GF-D8 (cell line): Measurements from ENCODE around the gene ALG8.
"Not testable (repeated sequence)": the region's sequence is repeated elsewhere in the genome, so short reads cannot be mapped to it uniquely, and the experiment has no call there.

Experiments used
- DNase-seq: peaks from one replicate; lab custom pipeline; 2025; lab: John Stamatoyannopoulos, UW

ALG8 gene

DNA sequence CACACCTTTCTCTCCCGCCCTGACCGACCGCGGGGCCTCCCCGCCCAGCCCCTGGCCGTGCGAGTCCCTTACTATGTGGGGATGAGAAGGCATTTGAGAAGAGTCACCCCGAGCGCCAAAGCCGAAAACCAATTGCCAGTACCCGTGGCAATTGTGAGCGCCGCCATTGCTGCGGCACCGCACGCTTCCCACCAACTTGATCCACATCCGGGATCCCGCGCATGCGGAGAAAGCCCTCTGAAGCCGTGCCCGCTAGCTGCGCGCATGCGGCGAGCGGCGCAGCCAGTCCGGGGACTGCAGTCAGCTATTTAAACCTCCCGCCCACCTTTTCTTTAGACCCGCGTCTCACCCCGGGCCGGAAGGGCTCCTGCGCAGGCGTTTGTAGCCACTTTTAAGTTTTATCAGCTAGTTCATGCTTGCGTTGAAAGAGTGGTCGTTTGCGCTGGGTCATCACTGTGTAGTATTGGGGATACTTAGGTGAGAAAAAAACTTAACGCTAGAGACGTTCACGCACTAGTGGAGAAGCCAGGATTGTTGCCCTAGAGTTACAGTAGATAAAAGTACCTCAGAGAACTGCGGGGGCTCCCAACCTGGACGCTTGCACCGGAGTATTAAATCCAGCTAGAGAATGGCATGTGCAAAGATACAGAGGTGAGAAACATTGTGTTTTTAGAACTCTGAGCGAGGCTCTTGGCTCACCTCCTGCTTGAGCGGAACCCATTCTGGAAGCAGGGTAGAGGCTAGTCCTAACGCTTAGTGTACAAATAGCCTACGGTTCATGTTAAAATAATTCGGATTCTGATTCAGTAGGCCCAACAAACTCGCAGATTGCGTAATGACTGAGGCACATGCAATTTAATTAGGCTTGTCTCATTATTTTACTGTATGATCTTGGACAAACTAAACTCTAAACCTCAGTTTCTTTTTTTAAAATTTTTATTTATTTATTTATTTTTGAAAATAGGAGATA is at the start of gene ALG8:
ALG8 (minus strand) TSS at position 205 of the 970 bp plus-strand sequence; CDS start at position 167, 38 bp downstream.
- DNase-seq, result peak; percentile 91

DNA sequence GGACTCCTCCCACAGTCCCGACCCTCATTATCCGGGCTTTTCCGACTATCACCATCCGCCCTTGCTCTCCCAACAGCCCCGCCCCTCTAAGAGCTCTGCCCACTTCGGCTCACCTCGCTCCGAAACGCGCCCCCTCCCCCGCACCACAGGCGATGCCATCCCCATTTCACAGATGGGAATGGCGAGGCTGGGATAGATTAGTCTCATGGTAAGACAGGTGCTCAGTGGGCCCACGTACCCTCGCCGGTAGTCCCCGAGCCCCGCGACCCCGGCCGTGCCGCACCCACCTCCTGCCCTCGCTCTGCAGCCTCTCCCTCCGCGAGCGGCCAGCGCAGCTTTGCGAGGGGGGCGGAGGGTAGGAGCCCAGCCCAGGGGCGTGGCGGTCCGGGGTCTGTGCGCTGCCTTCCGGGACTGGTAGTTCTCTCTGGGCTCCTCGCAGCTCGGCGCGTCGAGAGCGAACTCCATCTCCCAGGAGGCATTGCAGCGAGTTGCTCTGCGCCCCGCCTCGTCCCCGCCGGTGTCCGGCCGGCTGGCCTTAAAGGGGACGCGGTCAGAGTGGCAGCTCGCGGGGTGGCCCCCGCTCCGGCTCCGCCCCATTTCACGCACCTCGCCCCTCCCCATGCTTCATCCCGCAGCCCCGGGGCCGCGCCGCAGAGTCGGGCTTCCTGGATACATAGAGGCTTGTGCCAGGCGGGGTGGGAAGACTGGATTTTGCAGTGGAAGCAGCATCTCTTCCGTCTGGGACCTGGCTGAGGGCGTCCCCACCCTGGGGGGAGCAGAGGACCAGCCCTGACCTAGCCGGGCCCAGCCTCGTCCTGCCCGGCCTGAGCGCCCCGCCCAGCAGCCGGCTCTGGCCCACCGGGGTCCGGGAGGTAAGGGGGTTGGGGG is 49.1 kb upstream of the ALG8 start, which contains the start of the genes KCTD21 and USP35:
KCTD21 (minus strand) TSS at position 341 of the 888 bp plus-strand sequence. CDS start 14,072 bp downstream, outside the sequence.
USP35 (plus strand) TSS at position 634 of the 888 bp plus-strand sequence. CDS start 7,327 bp downstream, outside the sequence.
- peak; percentile 83 for DNase-seq

DNA sequence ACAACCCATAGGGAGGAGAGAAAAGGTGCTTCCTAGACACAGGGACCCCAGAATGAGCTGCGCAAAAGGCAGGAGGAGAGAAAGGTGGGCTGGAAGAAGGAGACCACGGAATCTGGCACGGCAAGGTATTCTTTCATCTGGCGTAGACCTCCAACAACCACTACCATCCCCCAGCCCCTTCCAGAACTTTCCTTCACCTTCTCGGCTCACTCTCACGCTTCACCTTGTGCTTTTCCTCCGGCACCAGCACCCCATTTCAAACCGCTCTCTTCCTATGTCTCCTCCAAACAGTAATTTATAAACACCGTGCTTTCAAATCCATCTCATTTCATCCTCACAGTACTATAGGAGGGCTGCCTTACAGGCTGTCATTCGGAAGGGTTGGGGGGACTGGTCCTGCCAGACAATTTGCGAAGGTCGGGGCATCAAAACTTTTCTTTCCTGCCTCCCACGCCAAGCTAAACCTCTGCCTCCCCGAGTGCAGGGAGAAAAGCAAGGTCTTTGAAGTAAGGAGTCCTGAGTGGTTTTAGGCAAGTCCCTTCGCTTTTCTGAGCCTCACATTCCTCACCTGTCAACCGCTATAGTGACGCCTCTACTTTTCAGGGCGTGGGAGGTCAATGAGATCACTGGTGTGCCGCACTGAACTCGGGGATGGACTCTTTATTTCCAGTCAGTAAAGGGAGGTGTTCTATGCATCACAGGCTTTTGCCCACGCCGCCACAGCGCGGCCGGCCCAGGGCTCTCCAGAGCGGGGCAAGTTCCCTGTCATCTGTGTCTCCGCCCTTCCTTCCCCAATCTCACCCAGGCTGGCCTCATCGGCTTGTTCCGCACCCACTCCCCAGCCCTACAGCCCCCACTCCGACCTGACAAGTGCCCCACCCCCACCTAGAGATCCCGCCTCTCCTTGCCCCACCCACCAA is 48.2 kb upstream of the ALG8 start:
- DNase-seq, result peak; percentile 25

DNA sequence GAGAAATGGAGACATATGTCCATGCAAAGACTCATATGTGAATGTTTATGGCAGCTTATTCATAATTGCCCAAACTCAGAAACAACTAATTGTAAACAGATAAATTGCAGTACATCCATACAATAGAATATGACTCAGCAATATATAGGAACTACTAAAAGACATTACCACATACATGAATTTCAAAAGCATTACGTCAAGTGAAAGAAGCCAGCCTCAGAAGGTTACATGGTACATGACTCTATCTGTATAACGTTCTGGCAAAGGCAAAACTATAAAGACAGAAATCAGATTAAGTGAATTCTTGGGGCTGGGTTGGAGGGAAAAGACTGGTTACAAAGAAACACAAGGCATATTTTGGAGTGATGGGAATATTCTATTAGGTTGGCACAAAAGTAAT is 41.8 kb upstream of the ALG8 start:
- no peak for DNase-seq

DNA sequence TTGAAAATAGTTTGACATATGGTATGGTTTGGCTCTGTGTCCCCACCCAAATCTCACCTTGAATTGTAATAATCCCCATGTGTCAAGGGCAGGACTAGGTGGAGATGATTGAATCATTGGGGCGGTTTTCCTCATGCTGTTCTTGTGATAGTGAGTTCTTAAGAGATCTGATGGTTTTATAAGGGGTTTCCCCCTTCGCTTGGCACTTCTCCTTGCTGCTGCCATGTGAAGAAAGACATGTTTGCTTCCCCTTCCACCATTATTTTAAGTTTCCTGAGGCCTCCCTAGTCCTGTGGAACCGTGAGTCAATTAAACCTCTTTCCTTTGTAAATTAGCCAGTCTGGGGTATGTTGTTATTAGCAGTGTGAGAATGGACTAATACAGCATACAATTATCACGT is 41.3 kb upstream of the ALG8 start:
- DNase-seq, result no peak

DNA sequence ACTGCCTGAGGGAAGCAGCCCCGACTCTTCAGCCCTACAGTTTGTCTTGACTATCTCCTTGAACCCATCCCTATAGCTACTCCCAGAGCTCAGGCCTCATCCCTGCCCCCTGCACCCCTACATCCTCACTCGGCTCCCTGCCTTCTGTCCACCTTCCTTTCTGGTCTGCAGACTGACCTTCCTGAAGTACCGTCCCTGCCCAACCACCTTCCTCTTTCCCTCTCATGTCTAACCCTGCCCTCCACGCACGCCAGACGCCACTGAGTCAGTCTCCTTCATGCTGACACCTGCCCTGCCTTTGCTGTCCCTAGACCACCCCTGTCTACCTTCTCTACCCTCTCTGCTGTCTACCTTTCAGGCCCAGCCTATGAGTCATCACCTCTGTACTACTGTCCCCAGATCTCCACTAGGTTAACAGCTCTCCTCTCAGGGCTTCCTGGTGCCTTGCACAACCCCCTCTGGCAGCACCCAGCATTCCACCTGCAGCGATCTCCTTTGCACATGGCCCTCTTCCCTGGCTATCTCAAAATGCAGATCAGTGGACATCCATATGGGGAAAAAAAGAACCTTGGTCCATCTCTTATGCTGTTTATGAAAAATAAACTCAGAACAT is 40.1 kb upstream of the ALG8 start:
- no peak for DNase-seq

DNA sequence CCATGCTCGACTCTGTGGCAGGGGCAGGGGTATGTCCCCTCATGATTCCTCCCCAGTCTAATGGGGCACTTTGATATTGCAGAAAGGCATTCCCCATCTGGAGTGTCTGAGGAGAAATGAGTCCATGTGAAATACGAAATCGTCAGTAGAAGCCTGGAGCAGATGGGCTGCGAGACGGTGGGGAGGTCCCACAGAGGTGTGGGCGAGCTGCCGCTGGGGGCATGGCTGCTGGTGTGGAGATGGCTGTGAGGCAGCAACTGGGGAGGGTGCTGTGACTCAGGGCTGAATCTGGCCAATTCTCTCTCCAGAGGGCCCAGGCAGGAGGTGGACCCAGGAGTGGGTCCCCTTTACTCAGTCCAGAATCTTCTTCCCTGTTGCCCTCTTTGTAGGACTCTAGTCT is 37.8 kb upstream of the ALG8 start:
- no peak for DNase-seq

DNA sequence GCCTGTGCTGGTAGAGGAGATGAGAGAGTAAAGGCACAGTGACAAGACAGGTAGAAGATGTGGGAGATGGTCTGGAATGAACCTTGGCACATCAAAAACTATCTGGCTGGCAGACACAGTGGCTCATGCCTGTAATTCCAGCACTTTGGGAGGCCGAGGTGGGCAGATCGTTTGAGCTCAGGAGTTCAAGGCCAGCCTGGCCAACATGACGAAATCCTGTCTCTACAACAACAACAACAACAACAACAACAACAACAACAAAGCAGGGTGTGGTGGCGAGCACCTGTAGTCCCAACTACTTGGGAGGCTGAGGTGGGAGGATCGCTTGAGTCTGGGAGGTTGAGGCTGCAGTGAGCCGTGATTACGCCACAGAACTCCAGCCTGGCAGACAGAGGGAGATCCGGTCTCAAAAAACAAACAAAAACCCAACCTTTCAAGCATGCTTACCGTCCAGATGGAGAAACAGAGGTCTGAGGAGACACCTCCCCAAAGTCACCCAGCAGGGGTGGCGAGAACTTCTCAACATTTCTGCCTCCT is 37.2 kb upstream of the ALG8 start:
- DNase-seq, result no peak

DNA sequence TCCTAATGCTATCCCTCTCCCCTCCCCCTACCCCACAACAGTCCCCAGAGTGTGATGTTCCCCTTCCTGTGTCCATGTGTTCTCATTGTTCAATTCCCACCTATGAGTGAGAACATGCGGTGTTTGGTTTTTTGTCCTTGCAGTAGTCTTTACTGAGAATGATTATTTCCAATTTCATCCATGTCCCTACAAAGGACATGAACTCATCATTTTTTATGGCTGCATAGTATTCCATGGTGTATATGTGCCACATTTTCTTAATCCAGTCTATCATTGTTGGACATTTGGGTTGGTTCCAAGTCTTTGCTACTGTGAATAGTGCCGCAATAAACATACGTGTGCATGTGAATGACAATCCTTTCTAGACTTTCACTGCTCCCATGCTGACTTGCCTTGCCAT is 36.4 kb upstream of the ALG8 start:
- not testable (repeated sequence) for DNase-seq

DNA sequence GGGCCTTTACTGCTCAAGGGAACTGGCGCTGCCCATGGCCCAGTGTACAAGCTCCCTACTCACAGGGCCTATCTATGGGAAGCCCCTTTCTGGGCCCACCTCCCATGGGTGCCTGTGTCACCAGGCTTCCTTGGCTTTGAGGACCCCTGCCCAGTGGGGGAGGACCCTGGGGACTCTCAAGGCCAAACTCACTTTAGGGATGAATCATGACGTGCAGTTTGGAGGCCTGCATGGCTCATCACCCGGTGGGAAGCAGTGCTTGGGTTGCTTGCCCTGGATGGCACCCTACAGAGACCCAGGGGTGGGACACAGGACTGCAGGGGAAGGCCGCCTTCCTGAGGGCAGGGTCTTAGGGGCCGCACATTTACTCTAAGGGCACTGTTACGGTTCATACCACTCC is 32.5 kb upstream of the ALG8 start:
- DNase-seq, result no peak

DNA sequence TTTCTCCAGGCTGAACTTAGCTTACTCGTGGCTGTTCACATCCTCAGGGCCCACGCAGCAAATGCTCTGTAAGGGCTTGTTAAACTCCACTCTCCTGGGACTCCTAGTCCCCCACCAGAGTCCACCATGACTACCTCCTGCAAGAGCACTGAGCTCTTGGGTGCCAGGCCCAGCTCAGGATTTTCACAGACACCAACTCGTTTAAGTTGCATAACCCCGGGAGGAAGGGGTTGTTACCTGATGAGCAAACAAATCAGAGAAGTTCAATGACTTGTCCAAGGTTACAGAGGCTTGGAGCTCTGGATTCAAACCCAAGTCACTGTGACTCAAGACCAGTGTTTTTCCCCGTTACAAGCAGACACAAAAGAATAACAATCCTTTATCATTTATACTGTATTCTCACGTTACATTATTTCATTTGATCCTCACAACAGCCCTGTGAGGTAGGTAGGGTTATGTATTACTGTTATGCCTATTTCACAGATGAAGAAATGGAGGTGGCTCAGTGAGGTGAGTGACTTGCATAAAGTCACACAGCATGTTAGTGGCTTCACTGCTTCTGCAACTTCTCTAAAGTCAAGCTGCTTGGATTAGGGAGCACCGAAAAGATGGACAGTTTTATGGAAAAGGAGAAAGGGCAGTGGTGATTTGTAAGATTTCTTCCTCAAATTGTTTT is 31.6 kb upstream of the ALG8 start:
- DNase-seq, result no peak

DNA sequence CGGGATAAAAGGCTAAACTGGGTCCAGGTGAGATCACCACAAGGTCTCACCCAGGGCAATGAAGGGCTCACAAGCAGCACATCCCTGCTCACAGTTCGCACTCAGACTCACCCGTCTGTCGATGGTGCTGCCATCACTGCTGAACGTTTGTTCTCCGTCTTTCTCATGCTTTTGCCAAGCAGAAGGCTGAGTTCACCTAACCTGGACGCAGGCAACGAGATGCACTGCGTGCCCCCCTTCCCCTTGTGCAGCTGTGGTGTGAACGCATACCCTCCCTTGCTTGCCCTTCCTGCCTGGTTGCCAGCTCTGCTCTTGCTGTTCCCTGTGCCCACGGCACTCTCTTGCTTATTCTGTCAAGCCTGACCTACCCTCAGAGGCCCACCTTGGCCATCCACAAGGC is 31.0 kb upstream of the ALG8 start:
- no peak for DNase-seq

DNA sequence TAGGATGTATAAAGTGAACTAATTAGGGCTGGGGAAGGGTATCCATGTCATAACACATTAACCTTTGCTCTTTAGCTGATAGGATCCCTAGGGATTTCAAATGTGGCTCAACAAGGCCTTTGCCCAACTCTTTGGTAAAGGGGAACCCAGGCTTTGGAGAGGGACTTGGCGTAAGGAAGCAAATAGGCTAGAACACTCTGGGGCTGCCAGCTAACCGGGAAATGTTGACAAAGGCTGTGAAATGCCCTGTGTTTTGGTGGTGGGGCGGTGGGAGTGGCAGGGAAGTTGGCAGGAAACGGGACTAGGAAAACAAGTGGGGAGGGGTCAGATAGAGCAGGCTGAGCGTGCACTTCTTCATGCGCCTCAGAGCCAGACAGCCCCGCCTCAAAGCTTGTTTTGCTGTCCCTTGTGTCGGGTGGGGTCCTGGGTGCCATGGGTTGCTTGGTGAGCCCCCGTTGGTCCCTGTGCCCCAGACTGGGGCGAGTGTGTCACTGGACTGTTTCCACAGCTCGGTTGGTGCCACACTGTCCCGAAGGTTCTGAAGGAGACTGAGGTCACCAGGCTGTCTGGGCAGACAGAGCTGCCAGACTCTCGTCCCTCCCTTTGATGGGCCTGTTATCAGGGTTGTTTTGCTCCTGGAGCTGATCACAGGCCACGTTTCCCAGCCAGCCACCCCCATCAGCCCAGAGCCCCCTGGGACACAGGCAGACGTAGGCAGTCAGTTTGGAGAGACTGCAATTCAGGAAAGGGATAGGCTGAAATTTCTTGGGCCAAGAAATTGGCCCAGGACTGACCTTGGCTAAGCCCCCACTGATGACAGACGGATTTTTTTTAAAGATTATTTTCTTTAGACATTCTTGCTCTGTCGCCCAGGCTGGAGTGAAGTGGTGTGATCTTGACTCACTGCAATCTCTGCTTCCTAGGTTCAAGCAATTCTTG is 29.4 kb upstream of the ALG8 start:
- no peak for DNase-seq

DNA sequence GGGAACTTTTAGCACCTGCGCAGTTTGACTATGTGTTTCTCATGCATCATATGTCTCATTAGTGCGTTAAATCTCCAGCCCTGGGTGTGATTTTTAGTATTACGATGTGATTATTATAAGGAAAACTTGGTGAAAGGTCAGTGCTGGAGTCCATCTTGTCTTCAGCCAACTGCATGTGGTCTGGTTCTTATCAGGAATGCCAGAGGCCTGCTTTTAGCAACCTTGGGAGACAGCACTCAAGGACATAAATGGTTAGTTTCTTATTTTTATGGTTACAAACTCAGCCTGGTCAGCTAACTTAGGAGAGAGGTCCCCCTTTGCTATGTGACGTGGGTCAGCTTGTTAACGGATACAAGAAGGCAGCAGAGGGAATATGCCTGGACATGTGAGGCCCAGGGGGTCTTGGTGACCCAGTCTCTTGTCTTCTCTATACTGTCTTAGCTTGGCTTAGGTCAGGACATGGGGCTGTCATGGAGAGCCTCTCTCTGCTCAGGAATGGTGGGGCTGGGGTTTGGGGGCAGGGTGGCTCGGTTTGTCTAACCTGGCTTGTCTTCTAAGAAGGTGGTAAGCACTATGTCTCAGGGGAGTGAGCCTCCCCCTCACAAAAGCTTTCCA is 27.5 kb upstream of the ALG8 start:
- DNase-seq, result no peak

DNA sequence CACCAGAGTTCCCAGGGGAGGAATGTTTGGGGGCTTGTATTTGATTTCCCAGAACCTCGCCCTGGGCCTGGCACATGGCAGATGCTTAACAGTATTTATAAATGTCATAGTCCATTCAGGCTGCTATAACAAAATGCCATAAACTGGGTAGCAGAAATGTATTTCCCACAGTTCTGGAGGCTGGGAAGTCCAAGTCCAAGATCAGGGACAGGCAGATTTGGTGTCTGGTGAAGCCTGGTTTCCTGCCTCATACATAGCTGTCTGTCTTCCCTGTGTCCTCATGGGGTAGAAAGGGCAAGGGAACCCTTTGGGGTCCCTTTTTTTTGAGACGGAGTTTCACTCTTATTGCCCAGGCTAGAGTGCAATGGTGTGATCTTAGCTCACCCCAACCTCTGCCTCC is 25.0 kb upstream of the ALG8 start:
- DNase-seq, result no peak

DNA sequence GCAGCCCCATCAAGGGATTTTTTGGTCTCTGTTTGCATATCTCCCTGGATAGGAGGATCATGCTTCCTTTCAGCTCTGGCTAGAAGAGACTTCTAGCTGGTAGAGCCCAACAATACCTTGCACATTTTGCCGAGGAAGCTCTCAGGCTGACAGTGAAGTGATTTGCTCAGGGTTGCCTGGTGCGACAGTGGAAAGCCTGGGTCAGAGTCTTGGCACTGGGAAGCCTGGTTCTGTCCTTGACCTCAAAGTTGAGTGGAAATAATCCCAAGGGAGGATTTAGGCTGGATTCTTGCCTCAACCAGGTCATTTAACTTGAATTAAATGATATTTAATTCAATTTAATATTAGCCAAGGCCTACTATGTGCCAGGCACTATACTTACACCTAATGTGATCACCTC is 24.4 kb upstream of the ALG8 start:
- no peak for DNase-seq

DNA sequence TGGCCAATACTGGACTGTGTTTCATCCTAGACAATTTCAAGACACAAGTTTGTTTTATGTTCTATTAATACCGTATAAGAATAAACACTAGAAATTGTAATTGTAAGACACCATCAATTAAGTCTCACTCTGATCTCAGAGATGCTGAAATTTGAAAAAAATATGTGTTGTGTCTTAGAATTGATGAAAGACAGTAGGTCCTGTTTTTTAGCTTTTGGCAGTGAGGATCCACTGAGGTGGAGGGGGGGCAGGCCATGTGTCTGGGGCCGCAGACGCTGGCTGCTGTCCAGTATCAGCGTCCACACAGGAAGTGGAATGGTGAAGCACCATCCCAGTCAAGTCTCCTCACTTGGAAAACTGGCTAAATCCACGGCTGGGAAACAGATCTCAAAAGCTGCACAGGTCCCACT is 22.5 kb upstream of the ALG8 start:
- no peak for DNase-seq

DNA sequence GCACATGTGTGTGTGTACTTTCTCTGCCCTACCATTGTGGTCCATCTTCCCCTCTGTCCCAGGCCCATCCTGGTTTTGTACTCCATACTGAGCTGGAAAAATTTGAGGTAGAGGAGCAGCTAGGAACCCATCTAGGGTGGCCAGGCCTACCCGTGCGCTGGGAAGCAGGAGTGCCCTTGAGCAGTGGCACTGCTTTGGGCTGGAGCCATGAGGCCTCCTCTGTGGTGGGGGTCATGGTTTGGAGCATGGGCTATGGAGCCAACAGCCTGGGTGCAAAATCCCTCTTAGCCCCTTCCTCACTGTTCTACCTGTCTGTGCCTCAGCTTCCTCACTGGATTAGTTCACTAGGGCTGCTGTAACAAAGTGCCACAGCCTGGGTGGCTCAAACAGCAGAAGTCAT is 21.9 kb upstream of the ALG8 start:
- no peak for DNase-seq

DNA sequence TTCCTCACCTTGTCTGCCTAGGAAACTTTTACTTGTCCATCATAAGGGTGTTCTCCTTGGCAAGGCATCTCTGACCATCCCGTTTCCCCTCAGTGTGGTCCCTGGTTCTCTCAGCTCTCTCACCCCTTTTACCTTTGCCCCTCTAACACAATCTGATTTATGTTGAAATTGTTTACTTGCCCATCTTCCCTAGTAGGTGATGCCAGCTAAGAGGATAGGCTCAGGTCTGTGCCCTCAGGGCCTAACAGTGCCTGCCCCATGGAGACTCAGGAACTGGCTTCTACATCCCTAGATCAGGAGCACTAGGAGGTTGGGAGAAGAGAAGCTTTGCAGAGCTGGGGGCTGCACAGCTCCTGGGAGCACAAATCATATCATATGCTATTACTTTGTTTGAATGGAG is 21.1 kb upstream of the ALG8 start:
- no peak for DNase-seq
